Kidney epithelial cell (primary cell): ENCODE results near the gene CCHCR1. TPM values are rescaled to one million over a fixed set of nuclear protein-coding genes. Genes with fewer than 3 reads are reported as not detected.
"Not testable (repeated sequence)": the region's sequence is repeated elsewhere in the genome, so short reads cannot be mapped to it uniquely, and the experiment has no call there.

Source experiments
- DNase-seq: peaks from one replicate; pipeline ENCODE4 v3.0.0-alpha.2; 2010; ENCODE audit warnings: low read depth
- H3K27me3 ChIP-seq: 2 replicates; pipeline ENCODE4 v1.6.0; 2011; ENCODE audit warnings: low read length; ENCODE audit not compliant: control insufficient read depth, insufficient read depth
- H3K36me3 ChIP-seq: 2 replicates; pipeline ENCODE4 v1.5.1; 2011; ENCODE audit warnings: low read length; ENCODE audit not compliant: control insufficient read depth, insufficient read depth
- H3K4me3 ChIP-seq: 2 replicates; pipeline ENCODE4 v1.5.1; 2011; ENCODE audit warnings: low read depth, mild to moderate bottlenecking, control low read depth, low read length
- CTCF ChIP-seq: IDR thresholded peaks from 2 replicates; pipeline ENCODE4 v1.5.1; 2011; ENCODE audit warnings: mild to moderate bottlenecking, moderate library complexity, low read length, control low read depth, inconsistent platforms; ENCODE audit not compliant: insufficient read depth, poor library complexity, severe bottlenecking
- total RNA-seq: library from RNA; depleted of rRNA; stranded (reverse); fragments of >200 nt; gene quantifications from 2 replicates; pipeline ENCODE4 v1.2.3, GENCODE V29; 2015

CCHCR1 gene
- 16.4 and 20.2 TPM in 2 replicates for total RNA-seq

GRCh38 chr6:31157513-31158139 is at the start of gene CCHCR1:
CCHCR1 (minus strand) TSS chr6:31157802; CDS start chr6:31157600, 202 bp downstream.
- Histone ChIP-seq H3K27me3 (no peaks in the 10 kb centered on the region), H3K36me3 (no peaks in the 10 kb centered on the region)
- no peak for TF ChIP-seq CTCF

GRCh38 chr6:31205638-31206037 is 48.0 kb upstream of the CCHCR1 start:
- no peaks in the 10 kb centered on the region for H3K27me3 ChIP-seq
- H3K4me3 ChIP-seq = no peak overlapping the region
- no peak for TF ChIP-seq CTCF
- DNase-seq = no peak
- H3K36me3 ChIP-seq = no peaks in the 10 kb centered on the region

More at GRCh38 chr6:31157513-31158139, at the start of gene CCHCR1:
- peak within 1 kb of the TSS; percentile 83 for H3K4me3 ChIP-seq
- DNase-seq = no peak

GRCh38 chr6:31204751-31205145 is 47.1 kb upstream of the CCHCR1 start:
- no peak overlapping the region for H3K4me3 ChIP-seq

GRCh38 chr6:31203345-31203979 is 45.9 kb upstream of the CCHCR1 start:
- no peak for TF ChIP-seq CTCF
- no peaks in the 10 kb centered on the region for H3K36me3 ChIP-seq
- DNase-seq = no peak
- no peaks in the 10 kb centered on the region for H3K27me3 ChIP-seq
- no peak overlapping the region for H3K4me3 ChIP-seq

More at GRCh38 chr6:31204751-31205145, 47.1 kb upstream of the CCHCR1 start:
- no peak for DNase-seq
- Histone ChIP-seq H3K27me3 (no peaks in the 10 kb centered on the region), H3K36me3 (no peaks in the 10 kb centered on the region)
- TF ChIP-seq CTCF = no peak

- no peak for DNase-seq
- Histone ChIP-seq H3K4me3 (no peak overlapping the region), H3K36me3 (no peaks in the 10 kb centered on the region), H3K27me3 (no peaks in the 10 kb centered on the region)
- no peak for TF ChIP-seq CTCF
These were observed 44.9 kb upstream of the CCHCR1 start for GRCh38 chr6:31202259-31203166.

- H3K36me3 ChIP-seq, DNase-seq, H3K27me3 ChIP-seq, H3K4me3 ChIP-seq: not testable (repeated sequence)
These were observed 41.5 kb upstream of the CCHCR1 start for GRCh38 chr6:31199105-31199452.
